Fibroblast of villous mesenchyme (primary cell): ENCODE data around the gene EIF2B1. TPM values are rescaled to one million over a fixed set of nuclear protein-coding genes. Genes with fewer than 3 reads are reported as not detected.

Experiments
- DNase-seq: peaks from one replicate; pipeline ENCODE4 v3.0.0-alpha.2; 2010; ENCODE audit warnings: low read depth
- H3K4me3 ChIP-seq: 2 replicates; pipeline ENCODE4 v1.5.1; 2011; ENCODE audit warnings: low read depth, mild to moderate bottlenecking, low read length
- total RNA-seq: library from RNA; depleted of rRNA; stranded (reverse); fragments of >200 nt; gene quantifications from 2 replicates; pipeline ENCODE4 v1.2.3, GENCODE V29; 2012
- TF ChIP-seq, protein P1 (sequence below): IDR thresholded peaks from 2 replicates; pipeline ENCODE4 v1.5.1; 2012; ENCODE audit warnings: low read depth, mild to moderate bottlenecking, low read length; ENCODE audit not compliant: insufficient read depth

Gene EIF2B1
- total RNA-seq, 1 donor = 31.1 TPM

- TF ChIP-seq, protein P1, sequence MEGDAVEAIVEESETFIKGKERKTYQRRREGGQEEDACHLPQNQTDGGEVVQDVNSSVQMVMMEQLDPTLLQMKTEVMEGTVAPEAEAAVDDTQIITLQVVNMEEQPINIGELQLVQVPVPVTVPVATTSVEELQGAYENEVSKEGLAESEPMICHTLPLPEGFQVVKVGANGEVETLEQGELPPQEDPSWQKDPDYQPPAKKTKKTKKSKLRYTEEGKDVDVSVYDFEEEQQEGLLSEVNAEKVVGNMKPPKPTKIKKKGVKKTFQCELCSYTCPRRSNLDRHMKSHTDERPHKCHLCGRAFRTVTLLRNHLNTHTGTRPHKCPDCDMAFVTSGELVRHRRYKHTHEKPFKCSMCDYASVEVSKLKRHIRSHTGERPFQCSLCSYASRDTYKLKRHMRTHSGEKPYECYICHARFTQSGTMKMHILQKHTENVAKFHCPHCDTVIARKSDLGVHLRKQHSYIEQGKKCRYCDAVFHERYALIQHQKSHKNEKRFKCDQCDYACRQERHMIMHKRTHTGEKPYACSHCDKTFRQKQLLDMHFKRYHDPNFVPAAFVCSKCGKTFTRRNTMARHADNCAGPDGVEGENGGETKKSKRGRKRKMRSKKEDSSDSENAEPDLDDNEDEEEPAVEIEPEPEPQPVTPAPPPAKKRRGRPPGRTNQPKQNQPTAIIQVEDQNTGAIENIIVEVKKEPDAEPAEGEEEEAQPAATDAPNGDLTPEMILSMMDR = no peak
- no peak for DNase-seq
- no peak overlapping the region for H3K4me3 ChIP-seq
Measured at GRCh38 chr12:123654129-123654701, 20.7 kb upstream of the EIF2B1 start.

DNA sequence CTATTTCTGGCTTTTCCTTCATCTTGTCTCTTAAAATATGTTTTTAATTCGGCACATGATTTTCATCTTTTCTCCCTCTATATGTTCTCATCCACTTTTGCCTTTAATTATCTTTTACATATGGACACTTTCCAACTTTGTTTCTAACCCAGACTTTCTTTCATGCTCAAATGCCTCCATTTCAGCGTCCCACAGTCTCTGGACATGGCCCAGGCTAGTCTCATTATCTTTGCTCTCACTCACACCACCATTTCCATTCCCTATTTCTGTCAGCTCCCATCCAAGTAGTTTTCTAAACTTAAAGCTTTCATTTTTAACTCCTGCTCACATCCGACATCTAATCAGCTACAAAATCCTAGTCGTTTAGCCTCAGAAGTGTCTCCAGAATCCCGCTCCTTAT lies 14.9 kb upstream of the EIF2B1 start:
- no peak overlapping the region for H3K4me3 ChIP-seq
- TF ChIP-seq, protein P1 = no peak
- DNase-seq = no peak

DNA sequence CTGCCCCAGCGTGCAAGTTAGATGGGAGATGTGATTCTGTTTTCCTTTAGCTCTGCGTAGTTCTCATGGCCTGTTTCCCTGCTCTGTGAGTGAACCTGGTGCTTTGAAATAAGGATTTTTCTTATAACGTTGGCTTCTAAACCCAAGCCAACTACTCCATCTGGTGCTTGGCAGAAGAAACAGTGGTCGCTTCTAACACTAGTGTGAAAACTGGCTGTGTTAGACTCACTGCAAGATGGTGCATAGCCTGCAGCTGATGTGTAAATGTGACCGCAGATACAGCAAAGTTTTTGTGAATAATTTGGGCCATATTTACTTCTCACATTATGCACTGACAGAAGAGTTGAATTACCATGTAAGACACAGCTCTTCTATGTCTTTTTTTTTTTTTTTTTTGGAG lies 12.4 kb upstream of the EIF2B1 start:
- no peak overlapping the region for H3K4me3 ChIP-seq
- no peak for DNase-seq
- TF ChIP-seq, protein P1 = no peak

DNA sequence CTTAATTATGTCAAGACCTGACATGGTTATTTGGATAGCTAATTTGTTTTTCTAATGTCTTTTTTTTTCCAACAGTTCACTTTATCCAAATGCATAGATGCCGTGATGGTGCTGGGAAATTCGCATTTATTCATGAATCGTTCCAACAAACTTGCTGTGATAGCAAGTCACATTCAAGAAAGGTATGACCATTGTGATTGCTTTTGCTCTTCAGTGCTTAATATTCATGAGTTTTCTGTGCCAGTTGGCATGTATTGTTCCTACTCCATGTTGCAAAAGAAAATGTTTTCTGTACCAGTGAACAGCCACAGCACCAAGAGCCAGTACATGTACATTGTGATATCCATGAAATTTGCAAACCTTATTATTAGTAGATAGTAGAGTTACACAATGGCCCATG lies 11.9 kb upstream of the EIF2B1 start:
- TF ChIP-seq, protein P1 = no peak
- no peak for DNase-seq
- no peak overlapping the region for H3K4me3 ChIP-seq

DNA sequence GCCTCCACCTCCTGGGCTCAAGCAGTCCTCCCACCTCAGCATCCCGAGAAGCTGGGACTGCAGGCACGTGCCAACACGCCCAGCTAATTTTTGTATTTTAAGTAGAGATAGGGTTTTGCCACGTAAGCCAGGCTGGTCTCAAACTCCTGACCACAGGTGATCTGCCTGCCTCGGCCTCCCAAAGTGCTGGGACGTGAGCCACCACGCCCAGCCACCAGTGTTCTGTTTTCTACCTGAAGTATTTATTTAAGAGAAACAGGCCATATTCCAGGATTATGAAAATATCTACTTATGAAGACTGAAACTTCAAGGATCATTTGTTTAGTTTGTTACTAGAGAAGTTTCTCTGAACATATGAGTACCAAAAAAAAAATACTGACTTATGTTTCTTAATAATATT lies 10.4 kb upstream of the EIF2B1 start:
- no peak for DNase-seq
- TF ChIP-seq, protein P1 = no peak
- H3K4me3 ChIP-seq = no peak overlapping the region

- TF ChIP-seq, protein P1 = no peak
- H3K4me3 ChIP-seq = peak overlapping the region; percentile 79
- no peak for DNase-seq
Measured at GRCh38 chr12:123634142-123634561, 666 bp upstream of the EIF2B1 start.

DNA sequence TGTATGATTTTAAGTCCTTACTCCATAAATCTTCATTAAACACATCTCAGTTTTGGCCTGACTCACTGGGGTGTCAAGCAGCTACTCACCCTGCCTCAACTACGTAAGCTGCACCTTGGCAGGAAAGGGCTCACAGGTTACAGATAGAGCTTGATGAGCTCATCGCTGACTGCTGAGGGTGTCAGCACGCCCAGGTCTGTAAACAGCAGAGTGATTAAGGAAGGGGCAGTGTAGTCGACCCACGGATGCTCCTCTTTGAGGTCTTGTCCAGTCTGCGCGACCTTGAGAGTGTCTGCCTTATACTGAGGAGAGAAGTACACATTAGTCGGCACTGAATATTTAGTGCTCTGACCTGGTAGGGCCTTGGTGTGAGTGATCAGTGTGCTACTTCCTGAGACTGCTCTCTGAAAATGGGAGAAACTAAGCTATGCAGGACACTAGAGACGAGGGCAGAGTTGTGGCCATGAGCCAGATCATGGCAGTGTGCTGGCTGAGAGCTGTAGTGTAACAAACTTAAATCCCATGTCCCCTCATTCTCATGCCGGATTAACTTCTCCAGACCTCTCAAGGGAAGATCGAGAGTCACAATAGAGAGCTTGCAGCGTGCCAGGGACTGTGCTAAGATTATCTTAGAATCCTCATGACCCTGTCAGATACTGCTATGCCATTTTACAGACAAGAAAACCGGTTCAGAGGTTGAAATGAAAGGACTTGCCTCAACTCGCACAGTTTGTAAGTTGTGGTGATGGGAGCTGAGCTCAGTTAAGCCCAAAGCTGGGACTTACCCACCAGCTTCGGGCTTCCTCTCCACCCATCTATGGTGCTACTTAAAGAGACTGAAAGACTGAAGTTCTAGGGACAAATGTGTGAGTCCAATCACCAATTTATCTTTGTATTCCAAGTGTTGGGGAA lies 11.6 kb downstream of the EIF2B1 start:
- no peak overlapping the region for H3K4me3 ChIP-seq
- no peak for DNase-seq
- TF ChIP-seq, protein P1 = no peak
